PC-9 (cell line): ENCODE data around the gene BMI1. TPM values are rescaled to one million over a fixed set of nuclear protein-coding genes. Genes with fewer than 3 reads are reported as not detected.

Source experiments
- BruUV-seq: library from RNA; stranded (reverse); fragments of 400-500 nt; replicated peaks from 2 replicates; lab custom pipeline; 2021; lab: Mats Ljungman, UMichigan
- CTCF ChIA-PET: fragments of 300-600 bp; sonication (Branson Sonifier 250); formaldehyde crosslinking; loops from one replicate; lab custom pipeline; 2022; ENCODE audit warnings: antibody characterized with exemption; lab: Charles Lee
- POLR2A ChIA-PET: fragments of 300-600 bp; sonication (Branson Sonifier 250); formaldehyde crosslinking; loops from one replicate; lab custom pipeline; 2022; ENCODE audit warnings: antibody characterized with exemption; ENCODE audit not compliant: unreplicated experiment; lab: Charles Lee
- DNase-seq, 2 experiments: peaks; one replicate each; pipeline versions ENCODE4 v3.0.0 to v3.0.0-alpha.2; 2015 to 2022; ENCODE audit warnings: mixed read lengths in 1 of 2
- H2AFZ ChIP-seq: fragments of 200-600 bp; sonication (generic); 2 replicates; pipeline ENCODE4 v1.8.1; 2017; ENCODE audit warnings: antibody characterized with exemption
- H3F3A ChIP-seq: fragments of 200-600 bp; sonication (generic); 2 replicates; pipeline ENCODE4 v1.8.1; 2017; ENCODE audit warnings: antibody characterized with exemption, mild to moderate bottlenecking, low read depth; ENCODE audit not compliant: insufficient read depth
- H3K27ac ChIP-seq: fragments of 200-600 bp; sonication (generic); 2 replicates; pipeline ENCODE4 v1.6.1; 2016; ENCODE audit warnings: mixed run types
- H3K27me3 ChIP-seq: fragments of 200-600 bp; sonication (generic); 2 replicates; pipeline ENCODE4 v1.6.1; 2016; ENCODE audit warnings: low read depth, mixed run types; ENCODE audit not compliant: insufficient read depth
- H3K36me3 ChIP-seq: fragments of 200-600 bp; sonication (generic); 2 replicates; pipeline ENCODE4 v1.6.1; 2016; ENCODE audit warnings: low read depth, mixed run types
- H3K4me1 ChIP-seq: fragments of 200-600 bp; sonication (generic); replicated peaks from 2 replicates; pipeline ENCODE4 v1.6.1; 2016; ENCODE audit warnings: mixed run types; ENCODE audit not compliant: insufficient read depth
- H3K4me2 ChIP-seq: fragments of 200-600 bp; sonication (generic); 2 replicates; pipeline ENCODE4 v1.6.1; 2017; ENCODE audit warnings: mixed run types
- H3K4me3 ChIP-seq: fragments of 200-600 bp; sonication (generic); 2 replicates; pipeline ENCODE4 v1.6.1; 2016; ENCODE audit warnings: mixed run types
- H3K79me2 ChIP-seq: fragments of 200-600 bp; sonication (generic); 2 replicates; pipeline ENCODE4 v1.6.1; 2017; ENCODE audit warnings: low read depth, mixed run types
- H3K9me2 ChIP-seq: fragments of 200-600 bp; sonication (generic); 2 replicates; pipeline ENCODE4 v1.8.1; 2017; ENCODE audit warnings: mild to moderate bottlenecking; ENCODE audit not compliant: insufficient read depth
- H3K9me3 ChIP-seq: fragments of 200-600 bp; sonication (generic); 2 replicates; pipeline ENCODE4 v1.8.1; 2016; ENCODE audit warnings: low read depth; ENCODE audit not compliant: insufficient read depth
- H4K20me1 ChIP-seq: fragments of 200-600 bp; sonication (generic); 2 replicates; pipeline ENCODE4 v1.8.1; 2017; ENCODE audit not compliant: insufficient read depth
- CTCF ChIP-seq: fragments of 200-600 bp; sonication (generic); conservative IDR thresholded peaks from 2 replicates; pipeline ENCODE4 v1.6.1; 2017; ENCODE audit warnings: mixed run types, antibody characterized with exemption, mild to moderate bottlenecking, moderate library complexity
- EZH2 ChIP-seq: fragments of 200-600 bp; sonication (generic); IDR thresholded peaks from 2 replicates; pipeline ENCODE4 v1.8.0; 2017; ENCODE audit warnings: antibody characterized with exemption, low read depth
- intact Hi-C: fragments of 100-400 bp; cut with micrococcal nuclease; formaldehyde crosslinking; loops from one replicate; pipeline ENCODE4 v1.10.0; 2022; ENCODE audit not compliant: unreplicated experiment
- total RNA-seq: library from RNA; stranded (reverse); gene quantifications from 2 replicates; pipeline ENCODE4 v1.2.3, GENCODE V29; 2021

The BMI1 gene
- total RNA-seq, 1 experiment from 2014 or later = 48.4 TPM

- H3K79me2 ChIP-seq = no peaks in the 10 kb centered on the region
- H3K4me1 ChIP-seq = no peaks in the 10 kb centered on the region; the same call in 1 of the 2 replicates
- peaks cover 4% of the 10 kb centered on the region; the same call in 1 of the 2 replicates for H3K36me3 ChIP-seq
- H4K20me1 ChIP-seq = no peaks in the 10 kb centered on the region
- TF ChIP-seq CTCF (no peak), EZH2 (no peak)
- no TSS peak for BruUV-seq
- DNase-seq = no peak
- intact Hi-C loops = no loop called here
- H3K27ac ChIP-seq = no peak overlapping the region
- H3K27me3 ChIP-seq = no peaks in the 10 kb centered on the region
- peaks cover 4% of the 10 kb centered on the region; the same call in 1 of the 2 replicates for H3F3A ChIP-seq
- no peaks in the 10 kb centered on the region for H3K9me2 ChIP-seq
- no peaks in the 10 kb centered on the region for H3K9me3 ChIP-seq
- POLR2A ChIA-PET = no interaction called here
- H2AFZ ChIP-seq = no peak overlapping the region
- CTCF ChIA-PET = no interaction called here
- no peak overlapping the region for H3K4me2 ChIP-seq
- H3K4me3 ChIP-seq = no peak overlapping the region
Measured at GRCh38 chr10:22334414-22335172, 13.7 kb downstream of the BMI1 start.

GRCh38 chr10:22335173-22335933, 14.5 kb downstream of the BMI1 start:
- H3K27ac ChIP-seq = no peak overlapping the region
- CTCF ChIA-PET = no interaction called here
- H3K36me3 ChIP-seq = no peaks in the 10 kb centered on the region
- BruUV-seq = no TSS peak
- no peak overlapping the region for H3K4me3 ChIP-seq
- H3K9me2 ChIP-seq = no peaks in the 10 kb centered on the region
- POLR2A ChIA-PET = no interaction called here
- intact Hi-C loops = no loop called here
- H3F3A ChIP-seq = peaks cover 4% of the 10 kb centered on the region; the same call in 1 of the 2 replicates
- H3K79me2 ChIP-seq = no peaks in the 10 kb centered on the region
- H3K4me2 ChIP-seq = no peak overlapping the region
- TF ChIP-seq EZH2 (no peak), CTCF (no peak)
- H4K20me1 ChIP-seq = no peaks in the 10 kb centered on the region
- DNase-seq = no peak
- no peaks in the 10 kb centered on the region; the same call in 1 of the 2 replicates for H3K4me1 ChIP-seq
- no peaks in the 10 kb centered on the region for H3K9me3 ChIP-seq
- H2AFZ ChIP-seq = no peak overlapping the region
- H3K27me3 ChIP-seq = no peaks in the 10 kb centered on the region

GRCh38 chr10:22338185-22338900, 17.4 kb downstream of the BMI1 start:
- Histone ChIP-seq H3K4me1 (peaks cover 6% of the 10 kb centered on the region; the same call in 1 of the 2 replicates), H3K9me3 (no peaks in the 10 kb centered on the region), H4K20me1 (no peaks in the 10 kb centered on the region), H3K9me2 (no peaks in the 10 kb centered on the region), H3K4me2 (no peak overlapping the region), H3K36me3 (no peaks in the 10 kb centered on the region), H3K79me2 (no peaks in the 10 kb centered on the region), H3K27me3 (no peaks in the 10 kb centered on the region), H3F3A (no peaks in the 10 kb centered on the region), H2AFZ (no peak overlapping the region), H3K4me3 (no peak overlapping the region), H3K27ac (no peak overlapping the region)
- ChIA-PET POLR2A (no interaction called here), CTCF (interaction anchor here (1.4 kb wide), 1 partner anchor 98 kb away, joined by 11 read pairs; no protein-coding TSS in a partner anchor)
- TF ChIP-seq CTCF (no peak), EZH2 (no peak)
- no peak for DNase-seq
- intact Hi-C loops = no loop called here
- BruUV-seq = no TSS peak
